Loucy (cell line): ENCODE data around the gene DUSP7.

Source experiments
- H2AFZ ChIP-seq: fragments of 200-600 bp; sonication (generic); 2 replicates; pipeline ENCODE4 v1.6.0; 2016; ENCODE audit warnings: antibody characterized with exemption, mild to moderate bottlenecking, low read length, moderate library complexity
- H3F3A ChIP-seq: fragments of 200-600 bp; 2 replicates; pipeline ENCODE4 v1.6.0; 2016; ENCODE audit warnings: antibody characterized with exemption, low read depth, mild to moderate bottlenecking
- H3K27me3 ChIP-seq: fragments of 200-600 bp; sonication (generic); 2 replicates; pipeline ENCODE4 v1.6.1; 2014; ENCODE audit warnings: low read length, mild to moderate bottlenecking; ENCODE audit not compliant: insufficient read depth, poor library complexity, severe bottlenecking
- H3K36me3 ChIP-seq: fragments of 200-600 bp; sonication (generic); 2 replicates; pipeline ENCODE4 v1.6.1; 2016; ENCODE audit warnings: low read length; ENCODE audit not compliant: insufficient read depth
- H3K4me1 ChIP-seq: fragments of 200-600 bp; sonication (generic); 2 replicates; pipeline ENCODE4 v1.5.1; 2014; ENCODE audit warnings: low read length, mild to moderate bottlenecking; ENCODE audit not compliant: insufficient read depth, poor library complexity, severe bottlenecking
- H3K4me2 ChIP-seq: fragments of 200-600 bp; sonication (generic); 2 replicates; pipeline ENCODE4 v1.6.0; 2014; ENCODE audit warnings: antibody characterized with exemption, low read length, low read depth, mild to moderate bottlenecking; ENCODE audit not compliant: poor library complexity, severe bottlenecking
- H3K4me3 ChIP-seq: fragments of 200-600 bp; sonication (generic); 2 replicates; pipeline ENCODE4 v1.5.1; 2014; ENCODE audit warnings: low read length, mild to moderate bottlenecking, mixed read lengths; ENCODE audit not compliant: poor library complexity, severe bottlenecking
- H3K79me2 ChIP-seq: fragments of 200-600 bp; sonication (generic); 2 replicates; pipeline ENCODE4 v1.6.1; 2014; ENCODE audit warnings: low read length; ENCODE audit not compliant: insufficient read depth
- H3K9ac ChIP-seq: fragments of 200-600 bp; sonication (generic); 2 replicates; pipeline ENCODE4 v1.6.0; 2014; ENCODE audit warnings: mild to moderate bottlenecking, low read depth, low read length, moderate library complexity; ENCODE audit not compliant: poor library complexity, severe bottlenecking
- H3K9me2 ChIP-seq: fragments of 200-600 bp; sonication (generic); replicated peaks from 2 replicates; pipeline ENCODE4 v1.6.1; 2016; ENCODE audit warnings: low read depth, low read length, mixed read lengths
- H3K9me3 ChIP-seq: fragments of 200-600 bp; sonication (generic); 2 replicates; pipeline ENCODE4 v1.6.1; 2014; ENCODE audit warnings: mild to moderate bottlenecking, antibody characterized with exemption, low read length, low read depth; ENCODE audit not compliant: insufficient read depth
- H4K20me1 ChIP-seq: fragments of 200-600 bp; sonication (generic); 2 replicates; pipeline ENCODE4 v1.6.0; 2014; ENCODE audit warnings: antibody characterized with exemption, low read length, mild to moderate bottlenecking; ENCODE audit not compliant: insufficient read depth, poor library complexity, severe bottlenecking
- EZH2phosphoT487 ChIP-seq: fragments of 200-600 bp; IDR thresholded peaks from 2 replicates; pipeline ENCODE4 v1.6.1; 2018; ENCODE audit warnings: antibody characterized with exemption, mild to moderate bottlenecking, moderate library complexity, borderline replicate concordance
- TF ChIP-seq, protein P1 (sequence below): fragments of 200-600 bp; sonication (generic); conservative IDR thresholded peaks from 2 replicates; pipeline ENCODE4 v1.5.1; 2014; ENCODE audit warnings: mild to moderate bottlenecking, antibody characterized with exemption, low read length

DUSP7 gene

DNA sequence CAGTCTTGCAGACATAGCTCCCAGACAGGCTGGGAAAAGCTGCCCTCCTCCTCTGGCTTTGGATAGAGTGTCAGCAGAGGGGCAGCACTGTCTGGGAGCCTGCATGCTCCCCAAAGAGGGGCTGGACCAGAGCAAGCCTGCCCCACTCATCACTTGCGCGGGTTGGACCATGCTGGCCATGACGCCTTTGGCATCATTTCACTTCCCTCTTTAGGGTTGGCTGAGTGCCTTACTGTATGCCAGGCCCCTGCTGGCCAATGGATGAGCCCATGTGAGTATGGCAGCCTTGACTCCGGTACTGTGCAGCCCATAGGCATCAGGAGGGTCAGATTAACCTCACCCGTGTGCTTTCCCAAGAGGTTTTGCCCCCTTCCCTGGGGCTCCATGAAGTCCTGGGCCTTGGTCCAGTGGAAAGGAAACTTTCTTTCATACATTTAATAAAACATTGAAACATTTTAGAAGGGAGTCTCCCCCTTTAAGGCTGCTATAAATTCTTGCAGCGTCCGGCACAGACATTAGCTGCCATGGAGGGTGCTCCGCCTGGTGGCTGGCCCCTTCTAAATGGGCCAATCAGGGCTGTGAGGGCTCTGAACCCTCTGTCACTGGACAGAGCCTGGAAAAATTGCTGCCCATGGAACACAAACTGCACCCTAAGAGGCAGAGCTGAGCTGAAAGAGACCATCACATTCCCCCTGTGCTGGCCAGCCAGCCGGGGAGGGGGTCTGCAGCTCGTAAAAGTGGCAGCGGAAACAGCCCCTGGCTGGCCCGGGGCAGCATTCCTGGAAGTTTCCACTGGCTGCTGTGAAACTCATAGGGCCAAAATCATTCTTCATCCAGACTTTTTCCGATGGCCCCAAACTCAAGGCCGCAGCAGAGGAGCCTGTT lies 20.8 kb upstream of the DUSP7 start:
- H3K9ac ChIP-seq = no peak overlapping the region
- no peaks in the 10 kb centered on the region for H3K4me1 ChIP-seq
- H3F3A ChIP-seq = no peaks in the 10 kb centered on the region
- no peaks in the 10 kb centered on the region for H3K27me3 ChIP-seq
- no peaks in the 10 kb centered on the region for H4K20me1 ChIP-seq
- peaks cover 34% of the 10 kb centered on the region; the same call in 1 of the 2 replicates for H3K36me3 ChIP-seq
- no peaks in the 10 kb centered on the region for H3K9me3 ChIP-seq
- no peaks in the 10 kb centered on the region for H3K9me2 ChIP-seq
- no peak overlapping the region for H3K4me2 ChIP-seq
- no peak for TF ChIP-seq EZH2phosphoT487
- TF ChIP-seq, protein P1, sequence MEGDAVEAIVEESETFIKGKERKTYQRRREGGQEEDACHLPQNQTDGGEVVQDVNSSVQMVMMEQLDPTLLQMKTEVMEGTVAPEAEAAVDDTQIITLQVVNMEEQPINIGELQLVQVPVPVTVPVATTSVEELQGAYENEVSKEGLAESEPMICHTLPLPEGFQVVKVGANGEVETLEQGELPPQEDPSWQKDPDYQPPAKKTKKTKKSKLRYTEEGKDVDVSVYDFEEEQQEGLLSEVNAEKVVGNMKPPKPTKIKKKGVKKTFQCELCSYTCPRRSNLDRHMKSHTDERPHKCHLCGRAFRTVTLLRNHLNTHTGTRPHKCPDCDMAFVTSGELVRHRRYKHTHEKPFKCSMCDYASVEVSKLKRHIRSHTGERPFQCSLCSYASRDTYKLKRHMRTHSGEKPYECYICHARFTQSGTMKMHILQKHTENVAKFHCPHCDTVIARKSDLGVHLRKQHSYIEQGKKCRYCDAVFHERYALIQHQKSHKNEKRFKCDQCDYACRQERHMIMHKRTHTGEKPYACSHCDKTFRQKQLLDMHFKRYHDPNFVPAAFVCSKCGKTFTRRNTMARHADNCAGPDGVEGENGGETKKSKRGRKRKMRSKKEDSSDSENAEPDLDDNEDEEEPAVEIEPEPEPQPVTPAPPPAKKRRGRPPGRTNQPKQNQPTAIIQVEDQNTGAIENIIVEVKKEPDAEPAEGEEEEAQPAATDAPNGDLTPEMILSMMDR = no peak
- H2AFZ ChIP-seq = no peak overlapping the region
- no peaks in the 10 kb centered on the region for H3K79me2 ChIP-seq
- H3K4me3 ChIP-seq = no peak overlapping the region

DNA sequence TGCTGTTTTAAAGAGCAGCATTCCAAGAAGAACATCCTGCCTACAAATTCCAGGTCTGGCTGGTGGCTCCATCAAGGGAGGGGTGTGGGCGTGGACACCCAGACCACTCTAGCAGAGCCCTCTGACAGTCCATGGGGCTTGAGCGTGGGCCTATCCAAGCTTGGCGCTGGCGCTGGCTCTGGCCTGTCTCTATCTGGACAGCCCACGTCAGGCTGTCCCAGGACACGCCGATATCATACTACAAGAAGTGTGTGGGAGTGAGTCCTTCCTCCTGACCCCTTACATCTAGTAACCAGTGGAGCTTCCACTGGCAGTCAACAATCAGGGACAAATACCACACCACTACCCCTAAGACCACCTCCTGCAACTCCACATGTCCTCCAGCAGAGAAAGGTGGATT lies 17.1 kb upstream of the DUSP7 start:
- H3F3A ChIP-seq = no peaks in the 10 kb centered on the region
- no peaks in the 10 kb centered on the region for H3K27me3 ChIP-seq
- no peak for TF ChIP-seq EZH2phosphoT487
- TF ChIP-seq, protein P1 = no peak
- no peaks in the 10 kb centered on the region for H4K20me1 ChIP-seq
- H3K4me3 ChIP-seq = no peak overlapping the region
- H3K9me3 ChIP-seq = no peaks in the 10 kb centered on the region
- H3K36me3 ChIP-seq = peaks cover 24% of the 10 kb centered on the region; the same call in 1 of the 2 replicates
- H3K9ac ChIP-seq = no peak overlapping the region
- H3K79me2 ChIP-seq = no peaks in the 10 kb centered on the region
- no peak overlapping the region for H3K4me2 ChIP-seq
- no peak overlapping the region for H2AFZ ChIP-seq
- H3K4me1 ChIP-seq = no peaks in the 10 kb centered on the region
- H3K9me2 ChIP-seq = no peaks in the 10 kb centered on the region

- TF ChIP-seq, protein P1 = no peak
- no peak for TF ChIP-seq EZH2phosphoT487
- Histone ChIP-seq H4K20me1 (no peaks in the 10 kb centered on the region), H3K27me3 (no peaks in the 10 kb centered on the region), H3K9ac (no peak overlapping the region), H3F3A (no peaks in the 10 kb centered on the region), H3K79me2 (no peaks in the 10 kb centered on the region), H3K9me3 (no peaks in the 10 kb centered on the region), H3K4me2 (no peak overlapping the region), H3K4me1 (no peaks in the 10 kb centered on the region), H3K36me3 (peaks cover 24% of the 10 kb centered on the region; the same call in 1 of the 2 replicates), H3K4me3 (no peak overlapping the region), H3K9me2 (no peaks in the 10 kb centered on the region), H2AFZ (no peak overlapping the region)
Observed at GRCh38 chr3:52072471-52072870, 16.1 kb upstream of the DUSP7 start.
